Measurements from ENCODE around the gene USP22.

Gene USP22

DNA sequence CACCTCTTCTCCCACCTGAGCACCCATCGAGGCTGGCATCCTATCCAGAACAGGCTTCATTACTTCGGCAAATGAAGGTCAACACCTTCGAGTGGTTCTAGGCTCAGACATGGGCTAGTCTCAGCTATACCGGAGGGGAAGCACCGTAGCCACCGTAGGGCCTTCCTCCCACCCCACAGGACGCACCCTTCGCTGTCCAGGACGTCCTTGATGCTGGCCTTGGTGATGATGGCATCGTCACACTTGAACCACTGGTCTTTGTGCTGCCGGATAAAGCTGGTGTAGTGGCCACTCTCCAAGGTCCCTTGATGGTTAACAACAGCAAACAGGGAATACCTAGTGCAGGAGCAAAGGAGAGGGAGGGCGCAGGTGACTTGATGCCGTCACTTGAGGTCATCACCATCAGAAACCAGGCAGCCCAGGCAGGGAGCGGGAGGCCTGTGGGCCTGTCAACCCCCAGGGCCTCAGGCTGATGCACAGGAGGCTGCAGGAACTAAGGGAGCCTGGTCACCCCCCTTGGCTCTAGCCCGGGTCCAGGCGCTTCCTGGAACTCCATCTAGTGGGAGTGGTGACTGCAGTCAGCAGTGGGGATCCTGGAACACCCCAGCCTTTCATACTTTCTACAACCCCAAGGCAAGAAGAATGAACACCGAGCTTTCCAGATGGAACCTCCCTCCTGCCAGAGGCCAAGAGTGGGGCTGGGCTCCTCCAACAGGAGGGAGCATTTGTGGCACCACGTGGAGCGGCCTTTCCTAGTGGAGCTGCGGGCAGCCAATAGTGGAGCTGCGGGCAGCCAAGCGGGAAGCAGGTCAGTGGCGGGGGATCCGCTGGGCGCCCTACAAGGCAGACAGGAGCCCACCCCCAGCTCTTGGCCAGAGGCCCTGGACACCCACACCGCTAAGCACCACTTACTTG, 38.5 kb downstream of the USP22 start:
- TF ChIP-seq EZH2 (optimal IDR thresholded peaks at IDR 0.05; ENCODE audit: low read depth, low read length) (no peak), EZH2phosphoT487 (IDR thresholded peaks at IDR 0.05; ENCODE audit: low read length) (no peak)
- TF ChIP-seq, protein P1, sequence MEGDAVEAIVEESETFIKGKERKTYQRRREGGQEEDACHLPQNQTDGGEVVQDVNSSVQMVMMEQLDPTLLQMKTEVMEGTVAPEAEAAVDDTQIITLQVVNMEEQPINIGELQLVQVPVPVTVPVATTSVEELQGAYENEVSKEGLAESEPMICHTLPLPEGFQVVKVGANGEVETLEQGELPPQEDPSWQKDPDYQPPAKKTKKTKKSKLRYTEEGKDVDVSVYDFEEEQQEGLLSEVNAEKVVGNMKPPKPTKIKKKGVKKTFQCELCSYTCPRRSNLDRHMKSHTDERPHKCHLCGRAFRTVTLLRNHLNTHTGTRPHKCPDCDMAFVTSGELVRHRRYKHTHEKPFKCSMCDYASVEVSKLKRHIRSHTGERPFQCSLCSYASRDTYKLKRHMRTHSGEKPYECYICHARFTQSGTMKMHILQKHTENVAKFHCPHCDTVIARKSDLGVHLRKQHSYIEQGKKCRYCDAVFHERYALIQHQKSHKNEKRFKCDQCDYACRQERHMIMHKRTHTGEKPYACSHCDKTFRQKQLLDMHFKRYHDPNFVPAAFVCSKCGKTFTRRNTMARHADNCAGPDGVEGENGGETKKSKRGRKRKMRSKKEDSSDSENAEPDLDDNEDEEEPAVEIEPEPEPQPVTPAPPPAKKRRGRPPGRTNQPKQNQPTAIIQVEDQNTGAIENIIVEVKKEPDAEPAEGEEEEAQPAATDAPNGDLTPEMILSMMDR (IDR thresholded peaks at IDR 0.05; ENCODE audit: low read length) = no peak
- no peak for DNase-seq
- peaks cover 41% of the 10 kb centered on the region for H3K79me2 ChIP-seq (ENCODE audit: low read length)
- H3K9ac ChIP-seq (ENCODE audit: low read length) = no peak overlapping the region
- no peaks in the 10 kb centered on the region for H3K9me3 ChIP-seq (replicated peaks; ENCODE audit: insufficient read depth, low read length)
- no peak overlapping the region for H3K27ac ChIP-seq (ENCODE audit: low read length)
- no peaks in the 10 kb centered on the region for H3K9me2 ChIP-seq (replicated peaks; ENCODE audit: insufficient read depth, low read length)
- 0 out of 2 replicates have a peak, but pooled peaks cover 3% of the 10 kb centered on the region for H4K20me1 ChIP-seq (ENCODE audit: insufficient read depth, low read length)
- H3K4me3 ChIP-seq (ENCODE audit: low read length) = no peak overlapping the region
- no peaks in the 10 kb centered on the region for H3K27me3 ChIP-seq (replicated peaks; ENCODE audit: insufficient read depth, low read length)
- H3K36me3 ChIP-seq (replicated peaks; ENCODE audit: insufficient read depth, low read length) = peaks cover 37% of the 10 kb centered on the region
- H3F3A ChIP-seq (ENCODE audit: insufficient read depth, low read length) = 0 out of 2 replicates have a peak, but pooled peaks cover 8% of the 10 kb centered on the region
- H2AFZ ChIP-seq (ENCODE audit: low read length) = no peak overlapping the region
- no peak overlapping the region for H3K4me2 ChIP-seq (ENCODE audit: low read depth, low read length)
- no peaks in the 10 kb centered on the region for H3K4me1 ChIP-seq (ENCODE audit: low read length)

GRCh38 chr17:21003007-21003621, 39.7 kb downstream of the USP22 start:
- Histone ChIP-seq H3K27me3 (replicated peaks; ENCODE audit: insufficient read depth, low read length) (no peaks in the 10 kb centered on the region), H4K20me1 (ENCODE audit: insufficient read depth, low read length) (no peaks in the 10 kb centered on the region), H3K4me3 (ENCODE audit: low read length) (no peak overlapping the region), H3K9me2 (replicated peaks; ENCODE audit: insufficient read depth, low read length) (no peaks in the 10 kb centered on the region), H2AFZ (ENCODE audit: low read length) (no peak overlapping the region), H3K9me3 (replicated peaks; ENCODE audit: insufficient read depth, low read length) (no peaks in the 10 kb centered on the region), H3K27ac (ENCODE audit: low read length) (no peak overlapping the region), H3K4me2 (ENCODE audit: low read depth, low read length) (no peak overlapping the region), H3F3A (ENCODE audit: insufficient read depth, low read length) (peaks cover 12% of the 10 kb centered on the region; the same call in 1 of the 2 replicates), H3K79me2 (ENCODE audit: low read length) (peaks cover 36% of the 10 kb centered on the region), H3K4me1 (ENCODE audit: low read length) (no peaks in the 10 kb centered on the region), H3K36me3 (replicated peaks; ENCODE audit: insufficient read depth, low read length) (peaks cover 37% of the 10 kb centered on the region), H3K9ac (ENCODE audit: low read length) (no peak overlapping the region)
- no peak for DNase-seq
- TF ChIP-seq, protein P1 (IDR thresholded peaks at IDR 0.05; ENCODE audit: low read length) = no peak
- TF ChIP-seq EZH2 (optimal IDR thresholded peaks at IDR 0.05; ENCODE audit: low read depth, low read length) (no peak), EZH2phosphoT487 (IDR thresholded peaks at IDR 0.05; ENCODE audit: low read length) (no peak)

DNA sequence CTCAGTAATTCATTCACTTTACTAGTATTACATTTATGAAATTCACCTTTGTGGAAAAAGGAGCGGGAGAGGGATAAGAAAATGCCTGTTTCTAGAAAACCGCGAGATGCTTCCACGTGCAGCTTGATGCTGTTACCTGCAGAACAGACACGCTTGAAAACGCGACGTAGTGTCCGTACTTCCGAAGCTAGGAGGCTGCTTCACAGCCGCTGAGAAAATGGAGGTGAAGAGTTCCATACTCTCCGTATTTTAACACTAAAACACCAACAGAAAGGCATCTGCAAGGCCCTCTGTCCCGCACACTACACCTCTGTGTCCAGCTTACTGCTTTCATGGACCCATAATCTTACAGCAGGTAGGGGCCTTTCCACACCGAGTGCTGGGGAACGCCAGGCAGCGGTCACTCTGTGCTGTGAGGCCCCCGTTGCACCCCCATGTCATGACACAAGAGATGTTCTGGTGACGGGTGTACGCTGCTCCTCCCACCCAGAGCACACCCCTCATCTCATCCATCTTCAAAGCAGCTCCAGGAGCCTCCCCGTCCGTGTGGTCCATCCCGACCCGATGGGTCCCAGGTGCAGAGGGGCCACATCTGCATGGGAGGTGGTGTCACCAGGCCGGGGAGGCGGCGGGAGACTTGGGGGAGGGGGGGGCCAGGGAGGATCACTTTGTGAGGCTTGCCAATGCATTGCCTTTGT, 40.4 kb downstream of the USP22 start:
- no peak overlapping the region for H3K27ac ChIP-seq (ENCODE audit: low read length)
- H3K79me2 ChIP-seq (ENCODE audit: low read length) = peaks cover 31% of the 10 kb centered on the region
- no peaks in the 10 kb centered on the region for H4K20me1 ChIP-seq (ENCODE audit: insufficient read depth, low read length)
- TF ChIP-seq EZH2phosphoT487 (IDR thresholded peaks at IDR 0.05; ENCODE audit: low read length) = no peak
- TF ChIP-seq, protein P1 (IDR thresholded peaks at IDR 0.05; ENCODE audit: low read length) = no peak
- no peak for TF ChIP-seq EZH2 (optimal IDR thresholded peaks at IDR 0.05; ENCODE audit: low read depth, low read length)
- H3K27me3 ChIP-seq (replicated peaks; ENCODE audit: insufficient read depth, low read length) = no peaks in the 10 kb centered on the region
- H3K9me3 ChIP-seq (replicated peaks; ENCODE audit: insufficient read depth, low read length) = no peaks in the 10 kb centered on the region
- H3K9ac ChIP-seq (ENCODE audit: low read length) = no peak overlapping the region
- no peak overlapping the region for H3K4me2 ChIP-seq (ENCODE audit: low read depth, low read length)
- peaks cover 12% of the 10 kb centered on the region; the same call in 1 of the 2 replicates for H3F3A ChIP-seq (ENCODE audit: insufficient read depth, low read length)
- no peak for DNase-seq
- no peak overlapping the region for H2AFZ ChIP-seq (ENCODE audit: low read length)
- H3K4me3 ChIP-seq (ENCODE audit: low read length) = no peak overlapping the region
- H3K9me2 ChIP-seq (replicated peaks; ENCODE audit: insufficient read depth, low read length) = no peaks in the 10 kb centered on the region
- no peaks in the 10 kb centered on the region for H3K4me1 ChIP-seq (ENCODE audit: low read length)
- peaks cover 34% of the 10 kb centered on the region for H3K36me3 ChIP-seq (replicated peaks; ENCODE audit: insufficient read depth, low read length)
